ENCODE measurements around the gene FAM20B. TPM values are rescaled to one million over a fixed set of nuclear protein-coding genes. Genes with fewer than 3 reads are reported as not detected.

Gene FAM20B
- total and polyA plus RNA-seq, 2 donors (not counting 1 experiment from before 2014, with no cell fraction given), result 5.2 to 32.8 TPM

- Histone ChIP-seq H3K36me3 (replicated peaks in 1 of 2; ENCODE audit: control extremely low read depth in 1 of 2, control insufficient read depth in 1 of 2, extremely low read depth in 1 of 2, insufficient read depth in 2 of 2, low read length in 1 of 2) (peaks cover 4 to 24% of the 10 kb centered on the region in 2 experiments), H4K20me1 (ENCODE audit: control insufficient read depth, insufficient read depth, low read length, poor library complexity, severe bottlenecking) (no peaks in the 10 kb centered on the region), H3K79me2 (ENCODE audit: control insufficient read depth, insufficient read depth, low read length) (no peaks in the 10 kb centered on the region), H3K4me2 (replicated peaks; ENCODE audit: low read depth, low read length, poor library complexity, severe bottlenecking) (no peak overlapping the region), H3K4me3 (ENCODE audit: control extremely low read depth in 1 of 5, extremely low read depth in 1 of 5, insufficient read depth in 1 of 5, low read depth in 2 of 5, low read length in 4 of 5) (no peak overlapping the region), H3K4me1 (ENCODE audit: control insufficient read depth in 2 of 2, insufficient read depth in 2 of 2, low read length in 2 of 2) (no peaks in the 10 kb centered on the region), H3K9ac (ENCODE audit: low read length) (no peak overlapping the region), H3K27ac (ENCODE audit: low read length in 2 of 2) (no peak overlapping the region), H3K27me3 (replicated peaks in 1 of 4; ENCODE audit: control extremely low read depth in 1 of 4, control insufficient read depth in 3 of 4, insufficient read depth in 4 of 4, low read length in 3 of 4) (no peaks in the 10 kb centered on the region), H3K9me3 (ENCODE audit: control extremely low read depth in 1 of 3, control insufficient read depth in 2 of 3, insufficient read depth in 1 of 3, low read length in 2 of 3) (no peaks in the 10 kb centered on the region), H2AFZ (ENCODE audit: insufficient read depth, low read depth, low read length, poor library complexity, severe bottlenecking) (no peak overlapping the region)
- ATAC-seq (ENCODE audit: low read depth), result no peak
- no peaks in the 10 kb centered on the region for H3K4me1 Mint-ChIP-seq
- TF ChIP-seq, protein P1, sequence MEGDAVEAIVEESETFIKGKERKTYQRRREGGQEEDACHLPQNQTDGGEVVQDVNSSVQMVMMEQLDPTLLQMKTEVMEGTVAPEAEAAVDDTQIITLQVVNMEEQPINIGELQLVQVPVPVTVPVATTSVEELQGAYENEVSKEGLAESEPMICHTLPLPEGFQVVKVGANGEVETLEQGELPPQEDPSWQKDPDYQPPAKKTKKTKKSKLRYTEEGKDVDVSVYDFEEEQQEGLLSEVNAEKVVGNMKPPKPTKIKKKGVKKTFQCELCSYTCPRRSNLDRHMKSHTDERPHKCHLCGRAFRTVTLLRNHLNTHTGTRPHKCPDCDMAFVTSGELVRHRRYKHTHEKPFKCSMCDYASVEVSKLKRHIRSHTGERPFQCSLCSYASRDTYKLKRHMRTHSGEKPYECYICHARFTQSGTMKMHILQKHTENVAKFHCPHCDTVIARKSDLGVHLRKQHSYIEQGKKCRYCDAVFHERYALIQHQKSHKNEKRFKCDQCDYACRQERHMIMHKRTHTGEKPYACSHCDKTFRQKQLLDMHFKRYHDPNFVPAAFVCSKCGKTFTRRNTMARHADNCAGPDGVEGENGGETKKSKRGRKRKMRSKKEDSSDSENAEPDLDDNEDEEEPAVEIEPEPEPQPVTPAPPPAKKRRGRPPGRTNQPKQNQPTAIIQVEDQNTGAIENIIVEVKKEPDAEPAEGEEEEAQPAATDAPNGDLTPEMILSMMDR (IDR thresholded peaks at IDR 0.05), result no peak
- TF ChIP-seq EZH2 (IDR thresholded peaks at IDR 0.05; ENCODE audit: borderline replicate concordance, insufficient read depth, low read depth, low read length, poor library complexity, severe bottlenecking), result no peak
- no peak overlapping the region for H3K27ac Mint-ChIP-seq
- ChIA-PET POLR2A (no interaction called here), CTCF (no interaction called here)
- WGBS (ENCODE audit: insufficient coverage), result 100% methylated on average over 2 of the region's 4 CpGs
- no peaks in the 10 kb centered on the region for H3K27me3 Mint-ChIP-seq
- DNase-seq, result no peak
- H3K9me3 Mint-ChIP-seq (ENCODE audit: insufficient read depth), result no peaks in the 10 kb centered on the region
- H3K4me3 Mint-ChIP-seq, result no peak overlapping the region
- intact Hi-C loops (cut with micrococcal nuclease), result no loop called here
These were observed 74.2 kb downstream of the FAM20B start for GRCh38 chr1:179099891-179100290.

DNA sequence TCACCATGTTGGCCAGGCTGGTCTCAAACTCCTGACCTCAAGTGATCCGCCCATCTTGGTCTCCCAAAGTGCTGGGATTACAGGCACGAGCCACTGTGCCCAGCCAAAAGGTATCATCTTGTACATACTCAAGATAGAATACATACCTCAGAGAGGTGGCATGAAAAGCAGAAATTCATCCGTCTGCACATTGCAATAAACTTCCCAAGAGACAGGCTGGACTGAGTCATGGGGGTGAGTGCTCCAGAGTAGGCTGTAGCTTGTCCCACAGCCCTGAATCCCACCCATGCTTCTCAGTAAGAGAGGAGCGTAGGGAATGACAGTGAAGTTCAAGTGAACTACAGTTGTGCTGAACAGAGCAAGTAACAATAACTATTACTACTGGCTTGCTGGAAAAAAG lies 75.9 kb downstream of the FAM20B start:
- DNase-seq (no peak), ATAC-seq (ENCODE audit: low read depth) (no peak)
- Histone ChIP-seq H3K27ac (ENCODE audit: low read length in 2 of 2) (no peak overlapping the region), H2AFZ (ENCODE audit: insufficient read depth, low read depth, low read length, poor library complexity, severe bottlenecking) (no peak overlapping the region), H3K9ac (ENCODE audit: low read length) (no peak overlapping the region), H3K4me2 (replicated peaks; ENCODE audit: low read depth, low read length, poor library complexity, severe bottlenecking) (no peak overlapping the region), H3K27me3 (replicated peaks in 1 of 4; ENCODE audit: control extremely low read depth in 1 of 4, control insufficient read depth in 3 of 4, insufficient read depth in 4 of 4, low read length in 3 of 4) (no peaks in the 10 kb centered on the region), H3K79me2 (ENCODE audit: control insufficient read depth, insufficient read depth, low read length) (no peaks in the 10 kb centered on the region), H3K4me1 (ENCODE audit: control insufficient read depth in 2 of 2, insufficient read depth in 2 of 2, low read length in 2 of 2) (no peaks in the 10 kb centered on the region), H3K4me3 (ENCODE audit: control extremely low read depth in 1 of 5, extremely low read depth in 1 of 5, insufficient read depth in 1 of 5, low read depth in 2 of 5, low read length in 4 of 5) (no peak overlapping the region), H3K36me3 (replicated peaks in 1 of 2; ENCODE audit: control extremely low read depth in 1 of 2, control insufficient read depth in 1 of 2, extremely low read depth in 1 of 2, insufficient read depth in 2 of 2, low read length in 1 of 2) (peaks cover 0 to 10% of the 10 kb centered on the region in 2 experiments), H3K9me3 (ENCODE audit: control extremely low read depth in 1 of 3, control insufficient read depth in 2 of 3, insufficient read depth in 1 of 3, low read length in 2 of 3) (no peaks in the 10 kb centered on the region), H4K20me1 (ENCODE audit: control insufficient read depth, insufficient read depth, low read length, poor library complexity, severe bottlenecking) (no peaks in the 10 kb centered on the region)
- intact Hi-C loops (cut with micrococcal nuclease), result no loop called here
- H3K9me3 Mint-ChIP-seq (ENCODE audit: insufficient read depth), result no peaks in the 10 kb centered on the region
- no peak overlapping the region for H3K4me3 Mint-ChIP-seq
- no peak overlapping the region for H3K27ac Mint-ChIP-seq
- no CpG with 5 or more reads among the region's 4 CpGs for WGBS (ENCODE audit: insufficient coverage)
- H3K4me1 Mint-ChIP-seq, result no peaks in the 10 kb centered on the region
- POLR2A ChIA-PET, result no interaction called here
- H3K27me3 Mint-ChIP-seq, result no peaks in the 10 kb centered on the region
- CTCF ChIA-PET, result interaction anchor here (0.6 to 1.4 kb wide), 3 partner anchors 20 to 66 kb away, joined by 3 to 6 read pairs (median 3); no protein-coding TSS in a partner anchor
- TF ChIP-seq, protein P1 (IDR thresholded peaks at IDR 0.05), result no peak
- TF ChIP-seq EZH2 (IDR thresholded peaks at IDR 0.05; ENCODE audit: borderline replicate concordance, insufficient read depth, low read depth, low read length, poor library complexity, severe bottlenecking), result no peak

Data from B cell (primary cell).